Measurements from ENCODE around the gene SSBP2. TPM values are rescaled to one million over a fixed set of nuclear protein-coding genes. Genes with fewer than 3 reads are reported as not detected.

Gene SSBP2
- 21.5 and 27.6 TPM in 2 replicates for total RNA-seq (2021; fragmentation: NEBNext Ultra II Directional; extraction: Animal tissue kit (Norgen Biotek cat#: 25700))
- 26.0 and 36.2 TPM in 2 replicates for polyA plus RNA-seq (2011; rRNA removed)
- polyA plus RNA-seq (2011; cell fraction: cytosol; rRNA removed): 35.4 TPM
- 54.6 TPM for polyA plus RNA-seq (2011; cell fraction: nucleus; rRNA removed)
- polyA plus RNA-seq (2012, experiment 1 of 2): 25.0 to 30.5 TPM (median 29.4 TPM) in 4 replicates
- polyA plus RNA-seq (2012, experiment 2 of 2): 14.7 TPM
- polyA plus RNA-seq (2013, experiment 1 of 2): 8.8 TPM
- 8.3 TPM for polyA plus RNA-seq (2013, experiment 2 of 2)
- 62.9 and 71.9 TPM in 2 replicates for polyA minus RNA-seq (2011; rRNA and poly(A)+ RNA removed)
- polyA minus RNA-seq (2011; cell fraction: cytosol; rRNA and poly(A)+ RNA removed): 32.3 TPM
- polyA minus RNA-seq (2011; cell fraction: nucleus; rRNA and poly(A)+ RNA removed): 69.2 TPM
- long read RNA-seq, experiment 1, full-length matches to known transcripts: 3 of 15 reads
- long read RNA-seq, experiment 1, partial matches to known transcripts: 6 of 15 reads
- long read RNA-seq, experiment 1, other reads (novel, unspliced or antisense): 6 of 15 reads
- long read RNA-seq, experiment 2, full-length matches to known transcripts: 12 of 24 reads
- long read RNA-seq, experiment 2, partial matches to known transcripts: 4 of 24 reads
- long read RNA-seq, experiment 2, other reads (novel, unspliced or antisense): 8 of 24 reads

DNA sequence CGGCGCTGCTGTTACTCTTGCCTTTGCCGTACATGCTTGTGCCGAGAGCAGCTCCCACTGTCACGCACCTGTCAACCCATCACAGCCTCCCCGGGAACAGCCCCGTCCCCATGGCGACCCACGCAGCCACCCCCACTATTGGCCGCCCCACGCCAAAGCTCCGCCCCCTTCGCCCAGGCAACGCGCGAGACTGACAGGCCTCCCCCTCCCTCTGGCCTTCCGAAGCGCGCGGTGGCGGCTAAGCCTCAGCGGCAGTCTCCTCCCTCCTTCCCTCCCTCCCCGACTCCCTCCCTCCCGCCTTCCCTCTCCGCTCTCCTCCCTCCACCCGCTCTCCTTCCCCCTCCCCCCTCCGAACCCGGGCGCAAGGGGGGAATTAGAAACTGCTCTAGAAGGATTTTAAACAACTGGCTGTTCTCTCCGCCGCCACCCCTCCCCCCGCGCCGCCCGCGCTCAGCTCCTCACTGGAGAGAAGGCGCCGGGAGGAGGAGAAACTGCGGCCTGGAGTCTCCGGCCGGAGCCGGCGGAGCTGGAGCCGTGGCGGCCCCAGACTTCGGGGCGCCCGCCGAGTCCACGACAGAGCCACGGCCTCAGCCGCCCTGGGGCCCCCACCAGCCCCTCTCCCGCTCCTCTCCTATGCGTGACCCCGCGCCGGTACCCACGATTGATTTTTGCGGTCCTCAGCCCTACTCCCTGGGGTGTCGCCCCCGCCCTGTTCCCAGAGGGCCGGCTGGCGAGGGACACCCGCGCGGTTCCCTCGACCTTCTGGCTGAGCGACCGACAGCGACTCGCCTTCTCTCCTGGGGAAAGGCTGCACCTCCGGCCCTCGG is at the start of gene SSBP2:
Gene SSBP2 (minus strand): TSS at position 89 of the 827 bp plus-strand sequence. CDS start 55 bp downstream, at position 34.
- DNase-seq (ENCODE audit: low read depth in 1 of 2, low spot score in 2 of 2): peak; percentile 95 to 100
- no peak for FAIRE-seq
- H2AFZ ChIP-seq (ENCODE audit: low read length): no peak within 1 kb of the TSS
- peak in 1 of 2 experiments; percentile 59; a peak in 1 of 4 replicates for TF ChIP-seq HDAC2 (IDR thresholded peaks at IDR 0.05; ENCODE audit: borderline replicate concordance in 1 of 2, low read depth in 2 of 2, low read length in 2 of 2)
- peak; percentile 56; the same call in 1 of the 2 replicates for TF ChIP-seq POU5F1 (IDR thresholded peaks at IDR 0.05; ENCODE audit: low read depth, low read length)
- 0 out of 2 replicates have a peak, but pooled peaks have one; percentile 68 for TF ChIP-seq RXRA (IDR thresholded peaks at IDR 0.05; ENCODE audit: insufficient read depth, low read depth, low read length)
- TF ChIP-seq BACH1 (IDR thresholded peaks at IDR 0.05; ENCODE audit: low read length): peak; percentile 85
- TF ChIP-seq GABPA (IDR thresholded peaks at IDR 0.05; ENCODE audit: borderline replicate concordance, insufficient read depth, low read length): 0 out of 2 replicates have a peak, but pooled peaks have one; percentile 18
- TF ChIP-seq, protein P1, sequence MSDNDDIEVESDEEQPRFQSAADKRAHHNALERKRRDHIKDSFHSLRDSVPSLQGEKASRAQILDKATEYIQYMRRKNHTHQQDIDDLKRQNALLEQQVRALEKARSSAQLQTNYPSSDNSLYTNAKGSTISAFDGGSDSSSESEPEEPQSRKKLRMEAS (IDR thresholded peaks at IDR 0.05): peak; percentile 57
- no peak for TF ChIP-seq SP2 (IDR thresholded peaks at IDR 0.05; ENCODE audit: low read length)

More for the DNA sequence above, at the start of gene SSBP2:
- peak within 1 kb of the TSS; percentile 93 for H4K8ac ChIP-seq (ENCODE audit: extremely low read depth, insufficient read depth, low read length)
- H3K79me1 ChIP-seq (ENCODE audit: low read depth, low read length): no peaks in the 10 kb centered on the region
- H2BK15ac ChIP-seq (ENCODE audit: low read length): no peak within 1 kb of the TSS
- no peak within 1 kb of the TSS for H2BK120ac ChIP-seq (replicated peaks; ENCODE audit: low read depth, low read length)
- peak within 1 kb of the TSS; percentile 77; the same call in 1 of the 2 replicates for H2BK12ac ChIP-seq (ENCODE audit: low read depth, low read length)
- peaks cover 4 to 25% (median 13%) of the 10 kb centered on the region in 4 experiments; a peak in 6 of 7 replicates for H3K4me1 ChIP-seq (replicated peaks in 1 of 4; ENCODE audit: control insufficient read depth in 3 of 4, insufficient read depth in 4 of 4, low read length in 3 of 4)
- H3K14ac ChIP-seq (ENCODE audit: insufficient read length): no peak within 1 kb of the TSS
- H2AK5ac ChIP-seq (ENCODE audit: low read depth, low read length): no peak within 1 kb of the TSS
- no peaks in the 10 kb centered on the region for H3K36me3 ChIP-seq (ENCODE audit: control insufficient read depth in 2 of 4, insufficient read depth in 4 of 4, low read length in 3 of 4)
- no peak within 1 kb of the TSS for H3K4ac ChIP-seq (replicated peaks; ENCODE audit: insufficient read length, low read depth, low read length)
- no peaks in the 10 kb centered on the region for H4K20me1 ChIP-seq (replicated peaks in 1 of 2; ENCODE audit: control insufficient read depth in 1 of 2, insufficient read depth in 2 of 2, low read length in 2 of 2)
- no peaks in the 10 kb centered on the region for H3K9me3 ChIP-seq (ENCODE audit: insufficient read depth in 2 of 2, low read depth in 1 of 2, low read length in 1 of 2)
- no peak within 1 kb of the TSS; the same call in 1 of the 2 replicates for H2BK20ac ChIP-seq (ENCODE audit: low read length)
- H3K23ac ChIP-seq (ENCODE audit: insufficient read length): no peak within 1 kb of the TSS
- H3K27ac ChIP-seq (ENCODE audit: low read depth, low read length): no peak within 1 kb of the TSS
- peaks cover 10% of the 10 kb centered on the region for H3K23me2 ChIP-seq (ENCODE audit: low read depth, low read length)
- peak within 1 kb of the TSS; percentile 73; the same call in 1 of the 2 replicates for H3K18ac ChIP-seq (ENCODE audit: extremely low read depth, low read length)
- 1% methylated on average over 26 of the region's 73 CpGs; no CpG with 5 or more reads in 1 of the 2 experiments for WGBS, 2 experiments (ENCODE audit: extremely low coverage in 1 of 2, insufficient coverage in 1 of 2, insufficient read length in 1 of 2, insufficient replicate concordance in 2 of 2, low coverage in 1 of 2, low lambda C conversion rate in 2 of 2, missing lambda C conversion rate in 1 of 2)
- peaks cover 0 to 5% of the 10 kb centered on the region in 2 experiments; a peak in 1 of 4 replicates for H3K79me2 ChIP-seq (ENCODE audit: control insufficient read depth in 1 of 2, insufficient read depth in 2 of 2, low read length in 2 of 2)
- no peaks in the 10 kb centered on the region; a peak in 1 of 7 replicates for H3K27me3 ChIP-seq (replicated peaks in 1 of 4; ENCODE audit: control insufficient read depth in 3 of 4, extremely low read depth in 1 of 4, insufficient read depth in 3 of 4, low read length in 3 of 4)
- ChIA-PET POLR2A (ENCODE audit: partially characterized antibody) (interaction anchor here (0.6 to 8.0 kb wide), 13 partner anchors 8 to 450 kb away, joined by 3 to 157 read pairs (median 3); partner anchors contain the start of gene ZCCHC9), CTCF (ENCODE audit: partially characterized antibody) (interaction anchor here (1.3 to 2.7 kb wide), 5 partner anchors 10 to 105 kb away, joined by 3 to 19 read pairs (median 7); no protein-coding TSS in a partner anchor)
- H4K91ac ChIP-seq (replicated peaks; ENCODE audit: insufficient read length, low read length): peak within 1 kb of the TSS; percentile 19
- H3K4me2 ChIP-seq (ENCODE audit: insufficient read depth in 1 of 2, low read depth in 2 of 2, low read length in 2 of 2): peak within 1 kb of the TSS; percentile 76 to 88
- H3K56ac ChIP-seq (replicated peaks; ENCODE audit: insufficient read length, low read depth, low read length): peak within 1 kb of the TSS; percentile 65
- peak within 1 kb of the TSS; percentile 55; the same call in 1 of the 2 replicates for H2BK5ac ChIP-seq (ENCODE audit: low read depth, low read length)
- H3K9ac ChIP-seq (replicated peaks in 1 of 4; ENCODE audit: extremely low read depth in 1 of 4, low read depth in 3 of 4, low read length in 3 of 4): peak within 1 kb of the TSS; percentile 15 to 77 (median 42); a peak in 4 of 7 replicates
- H3K4me3 ChIP-seq (ENCODE audit: extremely low read depth in 1 of 4, insufficient read depth in 2 of 4, low read depth in 3 of 4, low read length in 4 of 4): peak within 1 kb of the TSS; percentile 49 to 84 (median 68)
- H4K5ac ChIP-seq (ENCODE audit: insufficient read length, low read depth, low read length): peak within 1 kb of the TSS; percentile 92
